Ishikawa (cell line): ENCODE measurements around the gene ADM.

ENCODE experiments used
- EP300 ChIP-seq: IDR thresholded peaks from 2 replicates; pipeline ENCODE4 v1.6.1; 2012; ENCODE audit warnings: borderline replicate concordance
- FOXM1 ChIP-seq: IDR thresholded peaks from 2 replicates; pipeline ENCODE4 v1.6.1; 2012; ENCODE audit warnings: low read depth, borderline replicate concordance
- RAD21 ChIP-seq: IDR thresholded peaks from 2 replicates; pipeline ENCODE4 v1.6.1; 2012; ENCODE audit warnings: low read depth
- TEAD4 ChIP-seq: IDR thresholded peaks from 2 replicates; pipeline ENCODE4 v1.6.1; 2012
- YY1 ChIP-seq: IDR thresholded peaks from 2 replicates; pipeline ENCODE4 v1.6.1; 2012; ENCODE audit warnings: low read depth
- TF ChIP-seq, protein P1 (sequence below): IDR thresholded peaks from 2 replicates; pipeline ENCODE4 v1.6.1; 2012
- TF ChIP-seq, protein P2 (sequence below): IDR thresholded peaks from 2 replicates; pipeline ENCODE4 v1.6.1; 2012; ENCODE audit warnings: low read depth, mild to moderate bottlenecking
- TF ChIP-seq, protein P3 (sequence below): IDR thresholded peaks from 2 replicates; pipeline ENCODE4 v1.6.1; 2012

DNA sequence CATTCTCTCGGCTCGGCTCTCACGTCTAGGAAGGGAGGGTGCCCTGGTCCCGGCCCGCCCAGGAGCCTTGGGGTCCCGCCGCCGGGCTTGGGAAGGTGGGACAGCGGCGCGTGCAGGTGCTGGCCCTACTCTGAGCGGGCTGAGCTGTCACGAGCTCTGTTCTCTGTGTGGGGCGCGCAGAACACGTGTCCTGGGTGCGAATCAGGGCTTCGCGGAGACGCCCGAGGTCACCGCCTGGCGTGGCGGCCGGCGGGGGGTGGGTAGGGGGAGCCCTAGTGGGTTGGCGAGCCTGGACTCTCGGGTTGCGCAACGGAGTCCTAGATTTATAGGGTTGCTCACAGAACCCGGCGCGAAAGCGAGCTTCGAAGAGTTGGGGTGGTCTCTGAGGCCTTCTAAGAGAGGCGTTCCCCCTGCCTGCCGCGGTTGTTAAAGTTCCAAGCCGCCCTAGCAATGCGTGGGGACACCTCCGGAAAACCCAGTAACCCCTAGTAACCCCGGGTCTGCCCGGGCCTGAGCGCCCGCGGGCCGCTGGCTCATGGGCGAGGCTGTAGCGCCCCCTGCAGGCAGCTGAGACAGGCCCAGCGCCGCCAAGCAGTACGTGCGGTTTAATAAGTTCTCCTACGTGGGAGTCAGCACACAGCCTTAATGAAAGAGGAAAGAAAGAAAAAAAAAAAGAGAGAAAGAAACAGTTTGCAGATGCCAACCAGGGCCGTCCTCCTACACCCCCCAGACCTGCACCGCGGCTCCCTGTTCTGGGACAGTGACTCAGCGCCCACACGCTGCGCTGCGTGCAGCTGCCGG, 2.7 kb downstream of the ADM start:
- TF ChIP-seq RAD21 (peak; percentile 93), FOXM1 (0 out of 2 replicates have a peak, but pooled peaks have one; percentile 19), YY1 (peak; percentile 34), EP300 (peak; percentile 71; the same call in 1 of the 2 replicates), TEAD4 (peak; percentile 49)
- TF ChIP-seq, protein P1, sequence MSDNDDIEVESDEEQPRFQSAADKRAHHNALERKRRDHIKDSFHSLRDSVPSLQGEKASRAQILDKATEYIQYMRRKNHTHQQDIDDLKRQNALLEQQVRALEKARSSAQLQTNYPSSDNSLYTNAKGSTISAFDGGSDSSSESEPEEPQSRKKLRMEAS = peak; percentile 92
- TF ChIP-seq, protein P2, sequence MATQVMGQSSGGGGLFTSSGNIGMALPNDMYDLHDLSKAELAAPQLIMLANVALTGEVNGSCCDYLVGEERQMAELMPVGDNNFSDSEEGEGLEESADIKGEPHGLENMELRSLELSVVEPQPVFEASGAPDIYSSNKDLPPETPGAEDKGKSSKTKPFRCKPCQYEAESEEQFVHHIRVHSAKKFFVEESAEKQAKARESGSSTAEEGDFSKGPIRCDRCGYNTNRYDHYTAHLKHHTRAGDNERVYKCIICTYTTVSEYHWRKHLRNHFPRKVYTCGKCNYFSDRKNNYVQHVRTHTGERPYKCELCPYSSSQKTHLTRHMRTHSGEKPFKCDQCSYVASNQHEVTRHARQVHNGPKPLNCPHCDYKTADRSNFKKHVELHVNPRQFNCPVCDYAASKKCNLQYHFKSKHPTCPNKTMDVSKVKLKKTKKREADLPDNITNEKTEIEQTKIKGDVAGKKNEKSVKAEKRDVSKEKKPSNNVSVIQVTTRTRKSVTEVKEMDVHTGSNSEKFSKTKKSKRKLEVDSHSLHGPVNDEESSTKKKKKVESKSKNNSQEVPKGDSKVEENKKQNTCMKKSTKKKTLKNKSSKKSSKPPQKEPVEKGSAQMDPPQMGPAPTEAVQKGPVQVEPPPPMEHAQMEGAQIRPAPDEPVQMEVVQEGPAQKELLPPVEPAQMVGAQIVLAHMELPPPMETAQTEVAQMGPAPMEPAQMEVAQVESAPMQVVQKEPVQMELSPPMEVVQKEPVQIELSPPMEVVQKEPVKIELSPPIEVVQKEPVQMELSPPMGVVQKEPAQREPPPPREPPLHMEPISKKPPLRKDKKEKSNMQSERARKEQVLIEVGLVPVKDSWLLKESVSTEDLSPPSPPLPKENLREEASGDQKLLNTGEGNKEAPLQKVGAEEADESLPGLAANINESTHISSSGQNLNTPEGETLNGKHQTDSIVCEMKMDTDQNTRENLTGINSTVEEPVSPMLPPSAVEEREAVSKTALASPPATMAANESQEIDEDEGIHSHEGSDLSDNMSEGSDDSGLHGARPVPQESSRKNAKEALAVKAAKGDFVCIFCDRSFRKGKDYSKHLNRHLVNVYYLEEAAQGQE = no peak
- TF ChIP-seq, protein P3, sequence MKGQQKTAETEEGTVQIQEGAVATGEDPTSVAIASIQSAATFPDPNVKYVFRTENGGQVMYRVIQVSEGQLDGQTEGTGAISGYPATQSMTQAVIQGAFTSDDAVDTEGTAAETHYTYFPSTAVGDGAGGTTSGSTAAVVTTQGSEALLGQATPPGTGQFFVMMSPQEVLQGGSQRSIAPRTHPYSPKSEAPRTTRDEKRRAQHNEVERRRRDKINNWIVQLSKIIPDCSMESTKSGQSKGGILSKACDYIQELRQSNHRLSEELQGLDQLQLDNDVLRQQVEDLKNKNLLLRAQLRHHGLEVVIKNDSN = peak; percentile 59; the same call in 1 of the 2 replicates
